Panc1 (cell line): ENCODE measurements around the gene FSD1. TPM values are rescaled to one million over a fixed set of nuclear protein-coding genes. Genes with fewer than 3 reads are reported as not detected.
A peak's percentile ranks its signal among the peaks of the same experiment; 100 is the strongest.

Experiments
- ATAC-seq: fragments of 200-7000 bp; cut with Tn5 transposase; 2 replicates; pipeline ENCODE4 v1.9.1; 2020; ENCODE audit warnings: mild to moderate bottlenecking, moderate library complexity
- BruUV-seq: library from RNA; stranded (reverse); fragments of 400-500 nt; replicated peaks from 2 replicates; lab custom pipeline; 2021; lab: Mats Ljungman, UMichigan
- CTCF ChIA-PET: fragments of 300-600 bp; sonication (Branson Sonifier 250); formaldehyde crosslinking; loops from one replicate; lab custom pipeline; 2022; ENCODE audit warnings: antibody characterized with exemption; lab: Charles Lee
- POLR2A ChIA-PET: fragments of 300-600 bp; sonication (Branson Sonifier 250); formaldehyde crosslinking; loops from one replicate; lab custom pipeline; 2022; ENCODE audit warnings: antibody characterized with exemption; lab: Charles Lee
- DNase-seq: peaks from one replicate; pipeline ENCODE4 v3.0.0-alpha.2; 2010; ENCODE audit warnings: low read depth, low spot score
- H3K27ac ChIP-seq: 2 replicates; pipeline ENCODE4 v1.5.1; 2011; ENCODE audit warnings: mild to moderate bottlenecking, low read length, inconsistent platforms
- H3K27me3 ChIP-seq: fragments of 200-500 bp; sonication (Bioruptor generic); 2 replicates; pipeline ENCODE4 v1.6.0; 2014; ENCODE audit warnings: low read length, inconsistent platforms; ENCODE audit not compliant: control insufficient read depth, insufficient read depth
- H3K36me3 ChIP-seq: fragments of 200-500 bp; sonication (Bioruptor generic); 2 replicates; pipeline ENCODE4 v1.5.1; 2014; ENCODE audit warnings: inconsistent platforms, mild to moderate bottlenecking, low read length, moderate library complexity; ENCODE audit not compliant: control insufficient read depth, insufficient read depth
- H3K4me1 ChIP-seq: 2 replicates; pipeline ENCODE4 v1.5.1; 2011; ENCODE audit warnings: inconsistent platforms, mild to moderate bottlenecking, low read length, moderate library complexity; ENCODE audit not compliant: control insufficient read depth, insufficient read depth
- H3K4me3 ChIP-seq, 2 experiments: 2 replicates each; pipeline ENCODE4 v1.5.1; 2011 to 2012; ENCODE audit warnings: low read depth in 2 of 2, low read length in 2 of 2, mild to moderate bottlenecking in 2 of 2, inconsistent platforms in 1 of 2, moderate library complexity in 1 of 2
- H3K9me3 ChIP-seq: fragments of 200-500 bp; sonication (Bioruptor generic); 2 replicates; pipeline ENCODE4 v1.5.1; 2014; ENCODE audit warnings: low read depth, mild to moderate bottlenecking, inconsistent platforms, low read length, moderate library complexity; ENCODE audit not compliant: control insufficient read depth, insufficient read depth
- CTCF ChIP-seq: fragments of 450-650 bp; IDR thresholded peaks from 2 replicates; pipeline ENCODE4 v1.5.1; 2017; ENCODE audit warnings: mild to moderate bottlenecking
- POLR2AphosphoS5 ChIP-seq: IDR thresholded peaks from 2 replicates; pipeline ENCODE4 v1.6.1; 2012; ENCODE audit warnings: mild to moderate bottlenecking, low read depth, low read length, moderate library complexity
- SIN3A ChIP-seq: IDR thresholded peaks from 2 replicates; pipeline ENCODE4 v1.6.1; 2012; ENCODE audit warnings: low read depth, mild to moderate bottlenecking, low read length, moderate library complexity, borderline replicate concordance; ENCODE audit not compliant: insufficient read depth
- TCF7L2 ChIP-seq: IDR thresholded peaks from 2 replicates; pipeline ENCODE4 v1.6.1; 2011; ENCODE audit warnings: mild to moderate bottlenecking, low read depth, low read length, inconsistent platforms
- in situ Hi-C: cut with HindIII; loops from 2 replicates; pipeline ENCODE4 v1.10.0; 2016; ENCODE audit warnings: low sequenced_read_pairs, low pct_unique_long_range_greater_than_20kb
- intact Hi-C: fragments of 100-400 bp; cut with micrococcal nuclease; formaldehyde crosslinking; loops from one replicate; pipeline ENCODE4 v1.10.0; 2022; ENCODE audit not compliant: unreplicated experiment
- total RNA-seq: library from RNA; stranded (reverse); gene quantifications from one replicate; pipeline ENCODE4 v1.2.1, GENCODE V29; 2021; ENCODE audit not compliant: unreplicated experiment
- TF ChIP-seq, protein P1 (sequence below), 2 experiments: IDR thresholded peaks; 2 replicates each; pipeline ENCODE4 v1.6.1; 2011 to 2012; ENCODE audit warnings: low read depth in 2 of 2, control low read depth in 1 of 2, low read length in 1 of 2, mild to moderate bottlenecking in 1 of 2, moderate library complexity in 1 of 2; ENCODE audit not compliant: insufficient read depth in 1 of 2

FSD1 gene
- total RNA-seq, 1 experiment from 2014 or later: 12.1 TPM

DNA sequence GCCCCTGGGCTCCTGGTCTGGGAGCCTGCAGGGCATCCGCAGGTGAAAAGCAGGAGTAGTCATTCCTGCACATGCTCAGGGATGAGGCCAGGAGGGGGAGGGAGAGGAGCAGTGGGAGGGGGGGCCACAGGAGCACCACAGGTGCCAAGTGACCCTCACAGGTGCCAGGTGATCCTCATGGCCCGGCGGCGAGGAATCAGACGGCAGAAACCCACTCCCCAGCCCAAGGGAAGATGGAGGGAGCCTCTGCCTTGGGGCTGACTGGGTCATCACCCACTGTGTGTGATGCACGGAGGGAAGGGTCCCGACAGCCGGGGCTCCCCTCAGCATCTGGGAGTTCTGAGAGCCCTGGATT lies 68.6 kb downstream of the FSD1 start:
- DNase-seq (no peak), ATAC-seq (no peak)
- Histone ChIP-seq H3K4me1 (peaks cover 89% of the 10 kb centered on the region), H3K9me3 (no peaks in the 10 kb centered on the region), H3K27me3 (no peaks in the 10 kb centered on the region), H3K36me3 (no peaks in the 10 kb centered on the region), H3K27ac (peak overlapping the region; percentile 92), H3K4me3 (no peak overlapping the region)
- in situ Hi-C loops: no loop called here
- intact Hi-C loops: no loop called here
- BruUV-seq: no TSS peak
- TF ChIP-seq POLR2AphosphoS5 (no peak), CTCF (no peak), TCF7L2 (no peak), SIN3A (no peak)
- TF ChIP-seq, protein P1, sequence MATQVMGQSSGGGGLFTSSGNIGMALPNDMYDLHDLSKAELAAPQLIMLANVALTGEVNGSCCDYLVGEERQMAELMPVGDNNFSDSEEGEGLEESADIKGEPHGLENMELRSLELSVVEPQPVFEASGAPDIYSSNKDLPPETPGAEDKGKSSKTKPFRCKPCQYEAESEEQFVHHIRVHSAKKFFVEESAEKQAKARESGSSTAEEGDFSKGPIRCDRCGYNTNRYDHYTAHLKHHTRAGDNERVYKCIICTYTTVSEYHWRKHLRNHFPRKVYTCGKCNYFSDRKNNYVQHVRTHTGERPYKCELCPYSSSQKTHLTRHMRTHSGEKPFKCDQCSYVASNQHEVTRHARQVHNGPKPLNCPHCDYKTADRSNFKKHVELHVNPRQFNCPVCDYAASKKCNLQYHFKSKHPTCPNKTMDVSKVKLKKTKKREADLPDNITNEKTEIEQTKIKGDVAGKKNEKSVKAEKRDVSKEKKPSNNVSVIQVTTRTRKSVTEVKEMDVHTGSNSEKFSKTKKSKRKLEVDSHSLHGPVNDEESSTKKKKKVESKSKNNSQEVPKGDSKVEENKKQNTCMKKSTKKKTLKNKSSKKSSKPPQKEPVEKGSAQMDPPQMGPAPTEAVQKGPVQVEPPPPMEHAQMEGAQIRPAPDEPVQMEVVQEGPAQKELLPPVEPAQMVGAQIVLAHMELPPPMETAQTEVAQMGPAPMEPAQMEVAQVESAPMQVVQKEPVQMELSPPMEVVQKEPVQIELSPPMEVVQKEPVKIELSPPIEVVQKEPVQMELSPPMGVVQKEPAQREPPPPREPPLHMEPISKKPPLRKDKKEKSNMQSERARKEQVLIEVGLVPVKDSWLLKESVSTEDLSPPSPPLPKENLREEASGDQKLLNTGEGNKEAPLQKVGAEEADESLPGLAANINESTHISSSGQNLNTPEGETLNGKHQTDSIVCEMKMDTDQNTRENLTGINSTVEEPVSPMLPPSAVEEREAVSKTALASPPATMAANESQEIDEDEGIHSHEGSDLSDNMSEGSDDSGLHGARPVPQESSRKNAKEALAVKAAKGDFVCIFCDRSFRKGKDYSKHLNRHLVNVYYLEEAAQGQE (IDR thresholded peaks at IDR 0.05; ENCODE audit: insufficient read depth in 1 of 2, low read depth in 2 of 2, low read length in 1 of 2): no peak
- POLR2A ChIA-PET: no interaction called here
- CTCF ChIA-PET: no interaction called here

Other genes starting within 250 kb of the FSD1 start
- 48.0 TPM for gene ZBTB7A, start 237.7 kb upstream of the FSD1 start, total RNA-seq
- gene MAP2K2, start 180.5 kb upstream of the FSD1 start, total RNA-seq: 151 TPM
- gene CREB3L3, start 151.0 kb upstream of the FSD1 start, total RNA-seq: not detected
- 19.8 TPM for gene SIRT6, start 122.0 kb upstream of the FSD1 start, total RNA-seq
- gene ANKRD24, start 121.9 kb upstream of the FSD1 start, total RNA-seq: 0.26 TPM
- 3.0 TPM for gene EBI3, start 75.1 kb upstream of the FSD1 start, total RNA-seq
- gene YJU2, start 57.5 kb upstream of the FSD1 start, total RNA-seq: 15.9 TPM
- gene SHD, start 25.3 kb upstream of the FSD1 start, total RNA-seq: 0.46 TPM
- gene TMIGD2, start 2.2 kb upstream of the FSD1 start, total RNA-seq: not detected
- gene STAP2, start 34.2 kb downstream of the FSD1 start, total RNA-seq: 10.0 TPM
- gene MPND, start 39.0 kb downstream of the FSD1 start, total RNA-seq: 22.9 TPM
- gene SH3GL1, start 95.9 kb downstream of the FSD1 start, total RNA-seq: 57.1 TPM
- 45.4 TPM for gene CHAF1A, start 98.0 kb downstream of the FSD1 start, total RNA-seq
- 55.6 TPM for gene UBXN6, start 153.2 kb downstream of the FSD1 start, total RNA-seq
- gene HDGFL2, start 167.7 kb downstream of the FSD1 start, total RNA-seq: 56.9 TPM
- 10.2 TPM for gene PLIN4, start 213.9 kb downstream of the FSD1 start, total RNA-seq
- 0.64 TPM for gene PLIN5, start 230.6 kb downstream of the FSD1 start, total RNA-seq
- gene LRG1, start 235.4 kb downstream of the FSD1 start, total RNA-seq: 0.08 TPM